ENCODE data around the gene FOXB1. TPM values are rescaled to one million over a fixed set of nuclear protein-coding genes. Genes with fewer than 3 reads are reported as not detected.

FOXB1 gene
- total RNA-seq, 1 experiment from 2014 or later: 2.7 TPM

DNA sequence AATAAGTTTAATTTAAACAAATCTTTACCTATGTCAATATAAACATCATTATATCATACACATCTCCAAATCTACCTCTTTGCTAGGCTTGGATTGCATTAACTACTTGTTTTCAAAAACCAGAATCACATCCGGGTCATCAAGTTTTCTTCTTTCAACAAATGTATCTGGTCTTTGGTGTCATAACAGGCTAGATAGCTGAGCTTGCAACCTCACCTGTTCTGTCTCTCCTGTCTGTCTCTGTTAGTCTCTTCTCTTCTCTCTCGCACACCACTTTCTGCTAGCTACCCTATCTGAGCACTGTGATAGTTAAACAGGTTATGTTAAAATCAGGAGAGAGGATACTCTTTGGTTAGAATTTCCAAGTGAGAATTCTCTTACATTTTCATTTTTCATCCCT lies 6.7 kb downstream of the FOXB1 start:
- no peaks in the 10 kb centered on the region for H3K36me3 ChIP-seq (ENCODE audit: low read depth)
- no peaks in the 10 kb centered on the region for H3K79me2 ChIP-seq (ENCODE audit: low read depth)
- H3F3A ChIP-seq (ENCODE audit: insufficient read depth, low read depth): peaks cover 15% of the 10 kb centered on the region
- DNase-seq: no peak
- no peaks in the 10 kb centered on the region for H4K20me1 ChIP-seq (ENCODE audit: insufficient read depth)
- no peak overlapping the region for H3K4me3 ChIP-seq
- TF ChIP-seq, protein P1, sequence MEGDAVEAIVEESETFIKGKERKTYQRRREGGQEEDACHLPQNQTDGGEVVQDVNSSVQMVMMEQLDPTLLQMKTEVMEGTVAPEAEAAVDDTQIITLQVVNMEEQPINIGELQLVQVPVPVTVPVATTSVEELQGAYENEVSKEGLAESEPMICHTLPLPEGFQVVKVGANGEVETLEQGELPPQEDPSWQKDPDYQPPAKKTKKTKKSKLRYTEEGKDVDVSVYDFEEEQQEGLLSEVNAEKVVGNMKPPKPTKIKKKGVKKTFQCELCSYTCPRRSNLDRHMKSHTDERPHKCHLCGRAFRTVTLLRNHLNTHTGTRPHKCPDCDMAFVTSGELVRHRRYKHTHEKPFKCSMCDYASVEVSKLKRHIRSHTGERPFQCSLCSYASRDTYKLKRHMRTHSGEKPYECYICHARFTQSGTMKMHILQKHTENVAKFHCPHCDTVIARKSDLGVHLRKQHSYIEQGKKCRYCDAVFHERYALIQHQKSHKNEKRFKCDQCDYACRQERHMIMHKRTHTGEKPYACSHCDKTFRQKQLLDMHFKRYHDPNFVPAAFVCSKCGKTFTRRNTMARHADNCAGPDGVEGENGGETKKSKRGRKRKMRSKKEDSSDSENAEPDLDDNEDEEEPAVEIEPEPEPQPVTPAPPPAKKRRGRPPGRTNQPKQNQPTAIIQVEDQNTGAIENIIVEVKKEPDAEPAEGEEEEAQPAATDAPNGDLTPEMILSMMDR (conservative IDR thresholded peaks at IDR 0.05): no peak
- no peak for TF ChIP-seq EZH2 (IDR thresholded peaks at IDR 0.05; ENCODE audit: low read depth)
- intact Hi-C loops (cut with micrococcal nuclease; ENCODE audit: unreplicated experiment): no loop called here
- no TSS peak for BruUV-seq (replicated peaks)
- H3K4me1 ChIP-seq (replicated peaks; ENCODE audit: insufficient read depth): peaks cover 28% of the 10 kb centered on the region
- POLR2A ChIA-PET (ENCODE audit: unreplicated experiment): no interaction called here
- no peaks in the 10 kb centered on the region for H3K27me3 ChIP-seq (ENCODE audit: insufficient read depth, low read depth)
- H3K4me2 ChIP-seq: no peak overlapping the region
- H3K9me3 ChIP-seq (ENCODE audit: insufficient read depth, low read depth): no peaks in the 10 kb centered on the region
- CTCF ChIA-PET: no interaction called here
- no peak overlapping the region for H3K27ac ChIP-seq
- H2AFZ ChIP-seq: no peak overlapping the region
- H3K9me2 ChIP-seq (ENCODE audit: insufficient read depth): no peaks in the 10 kb centered on the region

DNA sequence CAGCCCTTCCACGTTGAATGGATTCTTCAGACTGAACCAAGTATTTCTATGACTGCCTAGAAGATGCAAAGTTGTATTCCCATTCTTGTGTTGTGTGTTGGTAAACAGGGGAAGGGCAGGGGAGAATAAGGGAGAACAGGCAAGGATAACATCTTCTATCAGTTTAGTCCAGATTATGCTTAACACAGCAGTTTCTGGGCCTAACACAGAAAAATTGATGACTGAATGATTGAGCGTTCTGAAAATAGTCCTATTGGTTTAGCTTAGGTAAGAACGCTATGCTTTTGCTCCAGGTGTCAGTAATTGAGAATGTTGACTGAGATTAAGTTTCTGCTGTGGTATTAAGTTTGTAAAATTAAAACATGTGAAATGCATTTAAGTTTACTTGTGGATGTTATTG lies 8.6 kb downstream of the FOXB1 start:
- no peaks in the 10 kb centered on the region for H4K20me1 ChIP-seq (ENCODE audit: insufficient read depth)
- no peaks in the 10 kb centered on the region for H3K27me3 ChIP-seq (ENCODE audit: insufficient read depth, low read depth)
- H3K4me2 ChIP-seq: no peak overlapping the region
- no peak overlapping the region for H3K4me3 ChIP-seq
- intact Hi-C loops (cut with micrococcal nuclease; ENCODE audit: unreplicated experiment): no loop called here
- H3F3A ChIP-seq (ENCODE audit: insufficient read depth, low read depth): peaks cover 6% of the 10 kb centered on the region; the same call in 1 of the 2 replicates
- no peak overlapping the region for H2AFZ ChIP-seq
- no peaks in the 10 kb centered on the region for H3K79me2 ChIP-seq (ENCODE audit: low read depth)
- peaks cover 27% of the 10 kb centered on the region for H3K4me1 ChIP-seq (replicated peaks; ENCODE audit: insufficient read depth)
- TF ChIP-seq, protein P1 (conservative IDR thresholded peaks at IDR 0.05): no peak
- no peak for TF ChIP-seq EZH2 (IDR thresholded peaks at IDR 0.05; ENCODE audit: low read depth)
- no TSS peak for BruUV-seq (replicated peaks)
- POLR2A ChIA-PET (ENCODE audit: unreplicated experiment): interaction anchor here (0.8 kb wide), 1 partner anchor 57 kb away, joined by 5 read pairs; no protein-coding TSS in a partner anchor
- no peak for DNase-seq
- no peak overlapping the region for H3K27ac ChIP-seq
- CTCF ChIA-PET: no interaction called here
- H3K9me2 ChIP-seq (ENCODE audit: insufficient read depth): no peaks in the 10 kb centered on the region
- H3K9me3 ChIP-seq (ENCODE audit: insufficient read depth, low read depth): peaks cover 4% of the 10 kb centered on the region; the same call in 1 of the 2 replicates
- H3K36me3 ChIP-seq (ENCODE audit: low read depth): no peaks in the 10 kb centered on the region; the same call in 1 of the 2 replicates

DNA sequence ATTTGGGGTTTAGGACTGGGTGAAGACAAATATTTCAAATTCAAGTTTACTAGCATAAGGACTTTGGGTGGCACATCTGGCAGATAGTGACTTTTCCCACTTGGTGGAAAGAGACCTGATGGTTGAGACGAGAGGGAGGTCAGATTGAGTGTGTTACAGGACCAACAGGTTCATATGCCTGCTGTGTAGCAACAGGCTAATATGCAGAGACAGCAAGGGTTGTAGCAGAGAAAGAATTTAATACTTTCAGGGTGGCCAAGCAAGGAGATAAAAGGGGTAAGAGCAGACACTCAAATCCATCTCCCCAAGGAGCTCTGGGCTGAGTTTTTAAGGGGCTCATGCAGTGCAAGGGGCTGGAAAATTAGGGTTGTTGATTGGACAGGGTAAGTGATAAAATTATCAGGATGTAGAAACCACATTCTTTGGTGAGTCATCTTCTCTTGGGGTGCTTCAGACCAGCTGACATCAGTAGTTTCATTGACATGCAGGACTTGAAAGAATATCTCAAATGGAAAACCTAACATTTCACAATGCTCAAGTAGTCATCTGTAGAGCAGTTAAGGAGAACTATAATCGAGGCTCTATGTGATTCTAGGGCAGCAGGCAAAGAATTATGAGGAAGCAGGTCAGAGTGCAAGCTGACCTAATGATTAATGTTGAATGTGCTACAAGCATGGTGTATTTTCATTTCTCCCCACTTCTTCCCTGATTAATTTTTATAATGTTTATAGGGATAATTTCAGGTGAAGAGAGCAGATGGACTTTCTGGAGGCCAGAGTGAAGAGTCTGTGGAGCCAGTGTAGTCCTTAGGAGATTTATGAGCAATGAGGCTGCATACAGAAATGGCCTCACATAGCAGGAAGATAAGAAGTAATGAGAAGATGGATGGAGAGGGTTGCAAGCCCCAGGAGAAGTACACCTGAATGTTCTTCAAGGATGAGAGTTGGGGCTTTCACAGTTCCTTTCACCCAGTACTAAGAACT lies 13.7 kb downstream of the FOXB1 start:
- Histone ChIP-seq H3K79me2 (ENCODE audit: low read depth) (no peaks in the 10 kb centered on the region), H3K36me3 (ENCODE audit: low read depth) (no peaks in the 10 kb centered on the region; the same call in 1 of the 2 replicates), H3K4me2 (peak overlapping the region; percentile 42), H3F3A (ENCODE audit: insufficient read depth, low read depth) (peaks cover 18% of the 10 kb centered on the region; the same call in 1 of the 2 replicates), H3K9me3 (ENCODE audit: insufficient read depth, low read depth) (peaks cover 4% of the 10 kb centered on the region; the same call in 1 of the 2 replicates), H3K9me2 (ENCODE audit: insufficient read depth) (no peaks in the 10 kb centered on the region), H3K27ac (peak overlapping the region; percentile 90), H2AFZ (peak overlapping the region; percentile 37; the same call in 1 of the 2 replicates), H3K27me3 (ENCODE audit: insufficient read depth, low read depth) (no peaks in the 10 kb centered on the region), H3K4me3 (no peak overlapping the region), H4K20me1 (ENCODE audit: insufficient read depth) (no peaks in the 10 kb centered on the region), H3K4me1 (replicated peaks; ENCODE audit: insufficient read depth) (peaks cover 40% of the 10 kb centered on the region)
- peak in 1 of 2 experiments; percentile 90 for DNase-seq
- intact Hi-C loops (cut with micrococcal nuclease; ENCODE audit: unreplicated experiment): no loop called here
- ChIA-PET CTCF (no interaction called here), POLR2A (ENCODE audit: unreplicated experiment) (no interaction called here)
- TF ChIP-seq, protein P1 (conservative IDR thresholded peaks at IDR 0.05): no peak
- no peak for TF ChIP-seq EZH2 (IDR thresholded peaks at IDR 0.05; ENCODE audit: low read depth)
- no TSS peak for BruUV-seq (replicated peaks)
